Endothelial cell of umbilical vein (primary cell): ENCODE measurements around the gene PHLPP2. TPM values are rescaled to one million over a fixed set of nuclear protein-coding genes. Genes with fewer than 3 reads are reported as not detected.

ENCODE experiments used
- BruUV-seq: library from RNA; stranded (reverse); fragments of 400-500 nt; replicated peaks from 2 replicates; lab custom pipeline; 2021; lab: Mats Ljungman, UMichigan
- CTCF ChIA-PET: fragments of 300-600, 350-600 bp; sonication (Branson Sonifier 250); formaldehyde crosslinking; loops from one replicate; lab custom pipeline; 2021; ENCODE audit warnings: antibody characterized with exemption, inconsistent platforms; lab: Charles Lee
- POLR2A ChIA-PET: fragments of 300-600, 350-600 bp; sonication (Branson Sonifier 250); formaldehyde crosslinking; loops from one replicate; lab custom pipeline; 2021; ENCODE audit warnings: antibody characterized with exemption, inconsistent platforms; lab: Charles Lee
- DNase-seq: peaks from one replicate; pipeline ENCODE4 v3.0.0-alpha.2; 2011; ENCODE audit warnings: low read depth, low spot score
- FAIRE-seq: peaks from 2 replicates; lab custom pipeline; 2011; peaks lifted over from hg19 to GRCh38; lab: Jason Lieb, UNC
- H2AFZ ChIP-seq: 2 replicates; pipeline ENCODE4 v1.6.0; 2012; ENCODE audit warnings: low read depth, low read length, control low read depth, inconsistent platforms
- H3K27ac ChIP-seq: 2 replicates; pipeline ENCODE4 v1.5.1; 2011; ENCODE audit warnings: low read depth, mild to moderate bottlenecking, control low read depth, low read length, moderate library complexity; ENCODE audit not compliant: insufficient read depth
- H3K27me3 ChIP-seq, 2 experiments: 2 replicates each; pipeline versions ENCODE4 v1.6.0 to v1.6.1; 2011; ENCODE audit warnings: low read length in 2 of 2, mixed read lengths in 1 of 2; ENCODE audit not compliant: control insufficient read depth in 2 of 2, insufficient read depth in 2 of 2
- H3K36me3 ChIP-seq, 2 experiments: 2 replicates in 1 of 2; 3 replicates in 1 of 2; pipeline ENCODE4 v1.5.1; 2011; ENCODE audit warnings: low read length in 2 of 2, mild to moderate bottlenecking in 1 of 2, moderate library complexity in 1 of 2; ENCODE audit not compliant: control insufficient read depth in 2 of 2, insufficient read depth in 2 of 2; ENCODE audit errors: extremely low read depth in 1 of 2
- H3K4me1 ChIP-seq: 3 replicates; pipeline ENCODE4 v1.5.1; 2011; ENCODE audit warnings: mild to moderate bottlenecking, low read length; ENCODE audit not compliant: control insufficient read depth, insufficient read depth; ENCODE audit errors: extremely low read depth
- H3K4me2 ChIP-seq: 2 replicates; pipeline ENCODE4 v1.6.1; 2011; ENCODE audit warnings: low read length, control low read depth, mixed read lengths; ENCODE audit not compliant: insufficient read depth
- H3K4me3 ChIP-seq, 3 experiments: fragments of 200-600 bp in 1 of 3; sonication (generic), shearing (Covaris generic) in 1 of 3; replicated peaks in 1 of 3; 2 replicates each; pipeline ENCODE4 v1.5.1; 2011 to 2016; ENCODE audit warnings: control low read depth in 3 of 3, low read length in 3 of 3, mild to moderate bottlenecking in 2 of 3, inconsistent platforms in 1 of 3, low read depth in 1 of 3, moderate library complexity in 1 of 3; ENCODE audit not compliant: insufficient read depth in 1 of 3
- H3K79me2 ChIP-seq: 2 replicates; pipeline ENCODE4 v1.6.0; 2012; ENCODE audit warnings: low read length, inconsistent platforms; ENCODE audit not compliant: control insufficient read depth, insufficient read depth
- H3K9ac ChIP-seq: replicated peaks from 2 replicates; pipeline ENCODE3; 2011; ENCODE audit warnings: low read length, control low read depth; ENCODE audit not compliant: insufficient read depth; ENCODE audit errors: extremely low read depth
- H3K9me1 ChIP-seq: replicated peaks from 3 replicates; pipeline ENCODE4 v1.6.0; 2011; ENCODE audit warnings: mild to moderate bottlenecking, low read length; ENCODE audit not compliant: control insufficient read depth, insufficient read depth; ENCODE audit errors: extremely low read depth
- H3K9me3 ChIP-seq: replicated peaks from 2 replicates; pipeline ENCODE4 v1.5.1; 2012; ENCODE audit warnings: low read length, inconsistent platforms; ENCODE audit not compliant: control insufficient read depth, insufficient read depth
- H4K20me1 ChIP-seq: replicated peaks from 2 replicates; pipeline ENCODE3; 2011; ENCODE audit warnings: mild to moderate bottlenecking, low read length; ENCODE audit not compliant: control insufficient read depth, insufficient read depth; ENCODE audit errors: extremely low read depth
- EZH2 ChIP-seq: IDR thresholded peaks from 2 replicates; pipeline ENCODE4 v1.6.1; 2012; ENCODE audit warnings: borderline replicate concordance, low read depth, mild to moderate bottlenecking, moderate library complexity, low read length, inconsistent platforms; ENCODE audit not compliant: severe bottlenecking
- FOS ChIP-seq: IDR thresholded peaks from 2 replicates; pipeline ENCODE4 v1.6.1; 2011; ENCODE audit warnings: mild to moderate bottlenecking, low read length, moderate library complexity, borderline replicate concordance; ENCODE audit not compliant: insufficient read depth
- GATA2 ChIP-seq: IDR thresholded peaks from 2 replicates; pipeline ENCODE4 v1.7.0; 2011; ENCODE audit warnings: low read depth, mild to moderate bottlenecking, moderate library complexity, mixed read lengths, low read length; ENCODE audit not compliant: insufficient read length, insufficient read depth
- JUN ChIP-seq: IDR thresholded peaks from 2 replicates; pipeline ENCODE4 v1.6.1; 2011; ENCODE audit warnings: borderline replicate concordance, low read depth; ENCODE audit not compliant: insufficient read length, insufficient read depth
- MYC ChIP-seq: IDR thresholded peaks from one replicate; pipeline ENCODE4 v1.6.1; 2011; ENCODE audit warnings: mild to moderate bottlenecking, low read depth, low read length
- POLR2A ChIP-seq: IDR thresholded peaks from 2 replicates; pipeline ENCODE4 v1.6.1; 2012; ENCODE audit warnings: low read depth, mild to moderate bottlenecking, control low read depth, low read length
- POLR2AphosphoS5 ChIP-seq: IDR thresholded peaks from 2 replicates; pipeline ENCODE4 v1.6.1; 2012; ENCODE audit warnings: low read depth, mild to moderate bottlenecking, control low read depth, low read length, moderate library complexity; ENCODE audit not compliant: insufficient read depth
- dilution Hi-C: fragments of 300-500 bp; cut with MboI; formaldehyde crosslinking; loops from one replicate; pipeline ENCODE4 v1.15.0; 2019; ENCODE audit warnings: low sequenced_read_pairs; ENCODE audit not compliant: extremely low pct_ligation_motif_present
- intact Hi-C: fragments of 100-400 bp; cut with micrococcal nuclease; formaldehyde crosslinking; loops from one replicate; pipeline ENCODE4 v1.10.0; 2022
- polyA plus RNA-seq, 4 experiments: library from polyadenylated mRNA; depleted of rRNA in 3 of 4; stranded (reverse) in 3 of 4; unstranded in 1 of 4; fragments of >200 nt; gene quantifications; 2 replicates each; pipeline versions ENCODE4 v1.2.1 to v1.2.3, GENCODE V29; 2011 to 2012; ENCODE audit warnings: missing spikeins in 1 of 4
- total RNA-seq: library from RNA; stranded (reverse); gene quantifications from 2 replicates; pipeline ENCODE4 v1.2.3, GENCODE V29; 2021
- TF ChIP-seq, protein P1 (sequence below): IDR thresholded peaks from 2 replicates; pipeline ENCODE4 v1.6.1; 2011; ENCODE audit not compliant: insufficient read depth, insufficient read length
- TF ChIP-seq, protein P2 (sequence below), 2 donors: IDR thresholded peaks; 1 replicate in 1 of 2; 2 replicates in 1 of 2; pipeline ENCODE4 v1.5.1; 2011; ENCODE audit warnings: low read length in 2 of 2, mild to moderate bottlenecking in 2 of 2, moderate library complexity in 2 of 2, control low read depth in 1 of 2, inconsistent platforms in 1 of 2, low read depth in 1 of 2; ENCODE audit not compliant: insufficient read depth in 1 of 2; ENCODE audit errors: extremely low read depth in 1 of 2

The PHLPP2 gene
- total and polyA plus RNA-seq, 2 donors (not counting 3 experiments of a cell fraction or from before 2014, with no cell fraction given), result 4.1 to 8.0 TPM

DNA sequence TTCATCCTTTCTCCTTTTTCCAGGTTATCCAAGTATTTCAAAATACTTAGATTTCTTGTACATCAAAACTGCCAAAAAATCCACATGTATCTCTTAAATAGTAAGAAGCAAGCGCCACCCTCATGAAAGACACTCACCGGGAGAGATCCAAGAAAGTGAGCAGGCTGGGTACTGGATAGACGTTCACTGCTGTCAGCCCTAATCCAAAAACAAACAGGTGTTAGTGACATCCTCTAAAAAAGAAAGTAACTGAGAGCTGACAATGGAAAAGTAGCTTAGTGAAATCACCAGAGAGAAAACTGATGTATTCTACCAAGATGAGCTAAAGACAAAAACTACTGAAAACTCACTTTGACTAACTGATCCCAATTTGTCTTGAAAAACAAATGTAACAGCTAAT lies 52.4 kb downstream of the PHLPP2 start:
- Histone ChIP-seq H3K4me1 (no peaks in the 10 kb centered on the region), H2AFZ (no peak overlapping the region), H3K9me3 (no peaks in the 10 kb centered on the region), H3K9me1 (no peaks in the 10 kb centered on the region), H3K4me3 (no peak overlapping the region), H3K79me2 (no peaks in the 10 kb centered on the region), H4K20me1 (no peaks in the 10 kb centered on the region), H3K9ac (no peak overlapping the region), H3K4me2 (no peak overlapping the region), H3K27me3 (no peaks in the 10 kb centered on the region), H3K27ac (no peak overlapping the region), H3K36me3 (peaks cover 8 to 13% of the 10 kb centered on the region in 2 experiments)
- ChIA-PET CTCF (interaction anchor here (1.0 kb wide), 1 partner anchor 217 kb away, joined by 3 read pairs; no protein-coding TSS in a partner anchor), POLR2A (no interaction called here)
- dilution Hi-C loops (no loop called here), intact Hi-C loops (no loop called here)
- DNase-seq (no peak), FAIRE-seq (no peak)
- TF ChIP-seq, protein P1, sequence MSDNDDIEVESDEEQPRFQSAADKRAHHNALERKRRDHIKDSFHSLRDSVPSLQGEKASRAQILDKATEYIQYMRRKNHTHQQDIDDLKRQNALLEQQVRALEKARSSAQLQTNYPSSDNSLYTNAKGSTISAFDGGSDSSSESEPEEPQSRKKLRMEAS, result no peak
- no peak for TF ChIP-seq MYC
- no peak for TF ChIP-seq FOS
- TF ChIP-seq POLR2A, result no peak
- BruUV-seq, result no TSS peak

DNA sequence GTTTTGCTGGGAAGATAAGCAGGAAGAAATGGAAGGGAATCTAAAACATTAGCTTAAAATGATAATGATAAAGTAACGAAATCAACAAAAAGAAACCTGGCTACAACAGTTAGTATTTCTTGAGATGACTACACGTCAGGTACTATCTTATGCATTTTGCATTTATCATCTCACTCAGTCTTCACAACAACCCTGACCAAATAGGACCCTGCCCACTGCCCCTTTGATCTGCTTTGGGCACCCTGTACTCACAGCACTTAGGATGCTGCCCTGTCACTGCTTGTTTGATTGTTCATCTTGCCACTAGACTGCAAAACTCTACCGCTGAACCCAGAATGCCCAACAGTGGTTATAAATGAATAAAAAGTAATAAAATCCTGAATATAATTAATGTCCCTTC lies 53.3 kb downstream of the PHLPP2 start:
- CTCF ChIA-PET, result no interaction called here
- H3K9ac ChIP-seq, result no peak overlapping the region
- no peak overlapping the region for H3K4me3 ChIP-seq
- H3K27ac ChIP-seq, result no peak overlapping the region
- no peak overlapping the region for H3K4me2 ChIP-seq
- intact Hi-C loops, result no loop called here
- no TSS peak for BruUV-seq
- no peak overlapping the region for H2AFZ ChIP-seq
- no peaks in the 10 kb centered on the region for H3K9me1 ChIP-seq
- FAIRE-seq (no peak), DNase-seq (no peak)
- no peaks in the 10 kb centered on the region for H3K27me3 ChIP-seq
- TF ChIP-seq POLR2AphosphoS5, result no peak
- no peak for TF ChIP-seq POLR2A
- TF ChIP-seq MYC, result no peak
- no peak for TF ChIP-seq FOS
- no peak for TF ChIP-seq JUN
- no peak for TF ChIP-seq GATA2
- TF ChIP-seq, protein P1, result no peak
- TF ChIP-seq, protein P2, sequence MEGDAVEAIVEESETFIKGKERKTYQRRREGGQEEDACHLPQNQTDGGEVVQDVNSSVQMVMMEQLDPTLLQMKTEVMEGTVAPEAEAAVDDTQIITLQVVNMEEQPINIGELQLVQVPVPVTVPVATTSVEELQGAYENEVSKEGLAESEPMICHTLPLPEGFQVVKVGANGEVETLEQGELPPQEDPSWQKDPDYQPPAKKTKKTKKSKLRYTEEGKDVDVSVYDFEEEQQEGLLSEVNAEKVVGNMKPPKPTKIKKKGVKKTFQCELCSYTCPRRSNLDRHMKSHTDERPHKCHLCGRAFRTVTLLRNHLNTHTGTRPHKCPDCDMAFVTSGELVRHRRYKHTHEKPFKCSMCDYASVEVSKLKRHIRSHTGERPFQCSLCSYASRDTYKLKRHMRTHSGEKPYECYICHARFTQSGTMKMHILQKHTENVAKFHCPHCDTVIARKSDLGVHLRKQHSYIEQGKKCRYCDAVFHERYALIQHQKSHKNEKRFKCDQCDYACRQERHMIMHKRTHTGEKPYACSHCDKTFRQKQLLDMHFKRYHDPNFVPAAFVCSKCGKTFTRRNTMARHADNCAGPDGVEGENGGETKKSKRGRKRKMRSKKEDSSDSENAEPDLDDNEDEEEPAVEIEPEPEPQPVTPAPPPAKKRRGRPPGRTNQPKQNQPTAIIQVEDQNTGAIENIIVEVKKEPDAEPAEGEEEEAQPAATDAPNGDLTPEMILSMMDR (IDR thresholded peaks at IDR 0.05; ENCODE audit: extremely low read depth in 1 of 2, insufficient read depth in 1 of 2, low read depth in 1 of 2, low read length in 2 of 2), result no peak
- TF ChIP-seq EZH2, result no peak
- POLR2A ChIA-PET, result no interaction called here
- no peaks in the 10 kb centered on the region for H3K4me1 ChIP-seq
- H3K36me3 ChIP-seq, result peaks cover 8 to 11% of the 10 kb centered on the region in 2 experiments
- no peaks in the 10 kb centered on the region for H3K9me3 ChIP-seq
- H4K20me1 ChIP-seq, result no peaks in the 10 kb centered on the region
- H3K79me2 ChIP-seq, result no peaks in the 10 kb centered on the region
- dilution Hi-C loops, result no loop called here
